T1000 (cell line): ENCODE results near the gene MALL.
"Not testable (repeated sequence)": the region's sequence is repeated elsewhere in the genome, so short reads cannot be mapped to it uniquely, and the experiment has no call there.

ENCODE experiments used
- DNase-seq: peaks from one replicate; lab custom pipeline; 2025; ENCODE audit warnings: mixed read lengths; lab: John Stamatoyannopoulos, UW

Gene MALL

DNA sequence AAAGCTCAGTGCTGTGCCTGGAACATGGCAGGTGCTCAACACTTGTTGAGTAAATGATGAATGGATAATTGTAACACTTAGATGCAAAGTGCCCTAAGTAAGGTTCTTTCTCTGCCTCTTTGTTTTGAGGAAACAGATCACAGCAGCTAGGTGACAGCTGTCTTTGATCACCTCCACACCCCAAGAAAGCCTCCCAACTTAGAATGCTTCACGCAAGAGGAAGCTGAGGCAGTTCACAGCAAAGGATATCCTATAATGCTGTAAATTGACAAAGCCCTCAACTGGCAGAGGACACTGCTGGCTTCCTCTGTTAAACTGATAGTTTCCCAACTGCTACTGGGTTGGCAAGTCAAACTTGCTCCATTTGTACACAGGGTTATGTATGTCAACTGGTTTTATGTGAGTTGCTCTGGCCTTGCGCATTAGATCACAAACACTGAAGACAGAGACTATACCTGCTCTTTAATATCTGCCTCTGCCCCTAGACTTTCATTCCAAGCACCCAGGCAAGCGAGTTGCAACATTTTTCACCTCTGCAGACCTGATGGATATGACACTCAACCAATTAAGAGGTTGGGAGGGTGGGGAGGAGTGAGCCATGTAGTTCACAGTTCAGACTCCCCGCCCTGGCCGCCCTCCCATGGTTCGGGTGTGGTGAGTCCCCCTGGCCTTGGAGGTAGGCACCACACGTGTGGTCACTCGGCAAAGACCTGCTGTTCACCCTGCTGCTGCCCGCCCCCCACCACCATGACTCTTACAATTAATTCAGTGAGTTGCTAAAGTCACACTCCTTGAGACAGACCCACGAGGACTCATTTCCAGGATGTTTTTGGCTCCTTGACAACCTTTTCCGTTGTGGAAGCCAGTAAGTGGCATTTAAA, 4.8 kb upstream of the MALL start:
- DNase-seq = no peak

DNA sequence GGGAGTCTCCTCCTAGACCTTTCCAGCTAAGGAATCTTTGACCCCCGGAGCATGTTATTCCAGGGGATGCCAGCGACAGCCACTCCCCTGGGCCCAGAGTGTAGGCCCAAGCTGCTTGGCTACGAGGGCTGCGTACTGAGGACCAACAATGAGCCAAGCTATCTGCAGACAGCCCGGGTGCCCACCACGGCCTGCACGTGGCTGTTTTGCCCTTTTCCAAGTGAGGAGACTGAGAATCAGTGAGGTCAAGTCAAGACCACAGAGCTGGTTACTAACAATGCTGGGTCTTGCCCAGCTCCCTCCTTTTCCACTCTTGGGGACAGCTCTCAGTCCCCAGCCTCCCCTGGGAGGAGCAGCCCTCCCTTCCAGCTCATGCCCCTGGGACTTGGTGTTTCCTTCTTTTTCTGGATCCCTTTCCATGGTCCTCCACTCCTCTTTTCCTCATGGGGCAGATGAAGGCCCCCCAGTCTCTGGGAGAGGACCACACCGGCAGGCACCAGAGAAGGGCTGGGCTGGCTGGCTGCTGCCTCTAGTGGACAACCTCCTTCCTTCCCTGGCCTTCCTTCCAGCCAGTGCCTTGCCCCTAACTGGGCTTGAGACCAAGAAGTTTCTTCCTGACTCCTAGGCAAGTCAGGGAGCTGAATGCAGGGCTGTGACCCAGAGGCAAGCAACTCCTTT, 550 bp upstream of the MALL start:
- no peak for DNase-seq

DNA sequence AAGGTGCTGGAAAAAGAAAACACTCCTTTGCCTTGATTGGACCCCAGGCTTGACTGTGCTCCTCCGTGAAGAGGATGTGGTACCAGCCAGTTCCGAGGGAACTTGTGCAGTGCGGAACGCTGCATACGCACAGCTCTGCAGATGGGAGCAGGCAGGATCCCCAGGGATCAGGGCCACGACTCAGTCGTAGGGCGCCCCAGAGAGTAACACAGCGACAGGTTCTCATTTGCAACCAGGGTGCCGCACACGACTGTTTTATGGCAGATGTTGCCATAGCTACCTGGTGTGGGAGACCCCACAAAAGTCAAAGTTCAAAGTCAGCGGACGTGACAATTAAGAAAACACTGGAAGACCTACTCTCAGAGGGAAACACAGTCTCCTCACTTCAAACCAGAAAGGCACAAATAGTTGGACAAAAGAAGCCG, 779 bp downstream of the MALL start:
- DNase-seq = no peak

DNA sequence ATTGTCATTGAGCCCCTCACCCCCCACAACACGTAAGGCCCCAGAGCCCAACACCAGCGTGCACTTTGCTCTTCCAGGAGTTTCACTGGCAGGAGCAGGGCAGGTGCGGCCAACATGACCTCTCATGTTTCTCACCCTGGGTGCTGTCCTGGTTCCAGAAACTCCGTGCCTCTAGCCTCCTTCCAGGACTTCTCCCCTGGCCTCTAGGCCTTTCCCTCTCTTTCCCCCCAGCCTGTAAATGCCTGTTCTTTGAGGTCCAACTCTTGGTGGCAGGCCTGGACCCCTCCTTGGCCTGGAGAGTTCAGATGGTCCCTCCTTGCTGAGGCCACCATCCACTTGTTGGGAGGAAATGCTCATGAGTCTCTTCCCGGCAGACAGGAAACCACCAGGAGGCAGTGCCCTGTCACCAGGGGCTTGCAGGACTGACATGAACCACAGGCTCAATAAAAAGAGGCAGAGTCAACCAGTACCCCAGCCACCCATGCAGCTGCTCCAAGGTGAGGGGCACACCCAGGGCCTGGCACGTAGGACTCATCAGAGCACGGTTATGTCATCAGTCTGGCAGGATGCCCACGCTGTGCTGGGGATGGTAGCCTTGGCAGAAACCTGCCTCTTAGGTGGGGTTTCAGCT, 1.5 kb downstream of the MALL start:
- no peak for DNase-seq

DNA sequence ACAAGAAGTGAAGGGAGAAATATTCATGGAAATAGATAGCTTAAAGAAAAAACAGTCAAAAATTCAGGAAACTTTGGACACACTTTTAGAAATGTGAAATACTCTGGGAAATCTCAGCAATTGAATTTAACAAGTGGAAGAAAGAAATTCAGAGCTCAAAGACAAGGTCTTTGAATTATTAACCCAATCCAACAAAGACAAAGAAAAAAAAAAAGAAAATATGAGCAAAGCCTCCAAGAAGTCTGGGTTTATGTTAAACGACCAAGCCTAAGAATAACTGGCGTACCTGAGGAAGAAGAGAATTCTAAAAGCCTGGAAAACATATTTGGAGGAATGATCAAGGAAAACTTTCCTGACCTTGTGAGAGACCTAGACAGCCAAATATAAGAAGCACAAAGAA, 7.3 kb downstream of the MALL start:
- not testable (repeated sequence) for DNase-seq

DNA sequence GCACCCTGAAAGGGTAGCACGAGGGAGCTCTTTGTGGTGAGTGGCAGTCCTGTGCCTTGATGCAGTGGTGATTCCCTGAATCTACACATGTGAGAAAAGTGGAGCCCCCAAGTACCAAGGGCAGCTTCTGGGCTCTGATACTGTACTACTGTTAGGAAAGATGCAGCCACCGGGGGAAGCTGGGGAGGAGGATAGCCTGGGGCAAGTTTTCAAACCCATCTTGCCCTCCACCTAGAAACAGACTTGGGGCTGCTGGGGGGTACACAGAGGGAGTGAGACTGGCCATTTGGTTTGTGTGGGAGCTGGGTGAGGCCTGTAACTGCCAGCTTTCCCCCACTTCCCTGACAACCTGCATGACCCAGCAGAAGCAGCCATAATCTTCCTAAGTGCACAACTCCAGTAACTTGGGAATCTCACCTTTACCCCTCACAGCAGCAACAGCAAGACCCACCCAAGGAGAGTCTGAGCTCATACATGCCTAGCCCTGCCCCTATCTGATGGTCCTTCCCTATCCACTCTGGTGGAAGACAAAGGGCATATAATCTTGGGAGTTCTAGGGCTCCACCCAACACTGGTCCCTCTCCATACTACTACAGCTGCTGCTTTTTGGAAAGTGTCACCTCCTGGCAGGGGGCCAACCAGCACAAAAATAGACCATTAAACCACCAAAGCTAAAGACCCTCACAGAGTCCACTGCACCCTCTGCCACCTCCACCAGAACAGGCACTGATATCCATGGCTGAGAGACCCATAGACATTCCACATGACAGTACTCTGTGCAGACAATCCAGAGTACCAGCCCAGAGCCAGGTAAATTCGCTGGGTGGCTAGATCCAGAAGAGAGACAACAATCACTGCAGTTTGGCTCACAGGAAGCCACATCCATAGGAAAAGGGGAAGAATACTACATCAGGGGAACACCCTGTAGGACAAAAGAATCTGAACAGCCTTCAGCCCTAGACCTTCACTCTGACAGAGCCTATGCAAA, 8.2 kb downstream of the MALL start:
- DNase-seq = no peak

DNA sequence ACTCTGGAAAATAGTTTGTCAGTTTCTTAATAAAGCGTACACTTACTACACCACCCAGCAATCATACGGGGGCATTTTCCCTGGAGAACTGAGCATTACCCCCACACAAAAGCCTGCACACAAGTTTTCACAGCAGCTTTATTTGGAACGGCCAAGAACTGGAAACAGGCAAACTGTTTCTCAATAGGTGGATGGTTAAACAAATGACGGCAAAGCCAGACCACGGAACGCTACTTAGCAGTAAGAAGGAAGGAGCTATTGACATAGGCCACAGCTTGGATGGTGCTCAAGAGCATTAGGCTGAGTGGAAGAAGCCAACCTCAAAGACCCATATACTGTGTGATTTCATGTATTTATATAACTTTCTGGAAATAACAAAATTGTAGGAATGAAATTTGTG, 9.0 kb downstream of the MALL start:
- DNase-seq = no peak

DNA sequence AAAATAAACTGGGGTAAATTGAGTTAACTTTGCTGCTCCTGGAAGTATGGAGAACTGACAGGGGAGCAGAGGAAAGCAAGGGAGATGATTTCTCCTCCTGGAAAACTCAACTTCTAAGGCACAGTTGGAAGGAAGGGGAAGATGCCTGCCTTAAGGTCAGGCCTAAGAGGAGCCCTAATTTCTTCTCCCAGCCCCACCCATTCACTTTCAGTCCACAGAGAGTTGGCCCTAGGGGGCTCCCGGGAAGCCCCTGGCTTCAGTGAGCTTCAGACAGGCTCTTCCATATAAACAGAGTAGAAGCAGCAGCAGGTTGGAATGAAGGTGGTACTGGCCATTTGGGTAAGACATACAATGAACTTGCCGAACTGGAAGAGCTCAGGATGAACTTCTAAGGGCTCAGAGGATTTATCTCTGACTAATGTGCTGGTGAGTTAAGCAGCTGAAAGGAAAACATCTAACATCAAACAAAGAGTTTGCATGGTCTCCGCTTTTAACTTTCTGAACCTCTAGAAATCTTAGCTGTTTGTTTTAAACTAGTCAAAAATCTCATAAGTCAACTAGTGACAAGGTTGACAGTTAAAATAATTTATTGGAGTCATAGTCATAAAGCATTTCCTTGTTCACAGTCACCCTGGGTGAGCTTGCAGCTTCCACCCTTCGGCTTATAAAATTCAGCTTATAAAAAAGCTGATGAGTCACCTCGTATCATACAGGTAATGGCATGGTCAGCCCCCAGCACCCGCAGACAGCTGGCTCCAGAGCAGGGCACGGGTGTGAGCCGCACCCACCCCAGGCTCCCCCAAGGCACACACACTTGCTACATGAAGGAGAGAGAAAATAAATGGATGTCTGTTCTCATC, 9.8 kb downstream of the MALL start:
- peak; percentile 35 for DNase-seq

DNA sequence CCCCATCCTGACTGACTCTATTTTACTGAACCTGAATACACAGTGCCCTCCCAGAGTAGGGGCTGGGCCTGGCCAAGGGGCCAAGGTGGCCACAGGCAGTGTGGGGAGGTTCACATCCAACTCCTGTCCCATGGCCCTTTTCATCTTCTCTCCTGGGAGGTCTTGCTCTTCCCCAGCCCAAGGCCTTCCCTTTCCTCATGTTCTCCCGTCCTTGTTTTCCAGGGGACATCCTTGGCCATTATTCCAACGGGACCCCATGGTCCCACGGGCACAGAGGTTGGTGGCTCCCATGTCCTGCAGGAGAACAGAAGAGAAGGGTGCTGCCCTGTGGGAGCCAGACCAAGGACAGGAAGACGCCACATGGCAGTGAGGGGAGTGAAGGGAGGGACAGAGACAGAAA, 10.4 kb downstream of the MALL start:
- DNase-seq = no peak

DNA sequence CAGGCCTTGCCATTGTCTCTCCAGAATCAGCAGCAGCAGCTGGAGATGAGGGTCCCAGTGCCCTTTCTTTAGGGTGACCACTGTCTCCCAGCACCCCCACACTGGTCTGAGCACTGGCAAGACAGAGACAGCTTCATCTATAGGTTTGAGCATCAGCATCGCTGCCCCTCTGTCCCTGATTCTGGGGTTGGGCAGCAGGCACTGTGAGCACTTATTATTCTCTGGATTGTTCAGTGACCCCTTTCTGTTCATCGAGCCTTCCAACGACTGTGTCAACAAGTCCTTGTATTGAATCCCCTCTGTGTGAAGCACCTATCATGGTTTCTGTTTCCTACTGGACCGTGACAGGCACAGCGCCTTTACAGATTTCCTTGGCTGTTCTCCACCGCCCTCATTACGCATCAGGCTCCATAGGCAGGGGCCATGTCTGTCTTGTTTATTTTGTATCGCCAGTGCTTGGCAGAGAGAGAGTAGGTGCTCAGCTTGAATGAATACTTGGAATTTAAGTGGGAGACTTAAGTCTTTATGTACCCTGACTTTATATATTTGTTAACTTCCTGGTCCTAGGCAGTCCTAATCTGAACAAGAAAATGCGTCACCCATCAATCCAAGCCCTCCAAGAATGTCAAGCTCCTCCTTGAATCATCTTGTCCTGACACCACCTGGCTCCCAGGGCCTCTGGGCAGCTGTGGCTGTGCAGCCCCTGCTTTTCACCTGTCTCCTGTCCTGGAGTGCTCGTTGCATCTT, 11.4 kb downstream of the MALL start:
- DNase-seq = no peak

DNA sequence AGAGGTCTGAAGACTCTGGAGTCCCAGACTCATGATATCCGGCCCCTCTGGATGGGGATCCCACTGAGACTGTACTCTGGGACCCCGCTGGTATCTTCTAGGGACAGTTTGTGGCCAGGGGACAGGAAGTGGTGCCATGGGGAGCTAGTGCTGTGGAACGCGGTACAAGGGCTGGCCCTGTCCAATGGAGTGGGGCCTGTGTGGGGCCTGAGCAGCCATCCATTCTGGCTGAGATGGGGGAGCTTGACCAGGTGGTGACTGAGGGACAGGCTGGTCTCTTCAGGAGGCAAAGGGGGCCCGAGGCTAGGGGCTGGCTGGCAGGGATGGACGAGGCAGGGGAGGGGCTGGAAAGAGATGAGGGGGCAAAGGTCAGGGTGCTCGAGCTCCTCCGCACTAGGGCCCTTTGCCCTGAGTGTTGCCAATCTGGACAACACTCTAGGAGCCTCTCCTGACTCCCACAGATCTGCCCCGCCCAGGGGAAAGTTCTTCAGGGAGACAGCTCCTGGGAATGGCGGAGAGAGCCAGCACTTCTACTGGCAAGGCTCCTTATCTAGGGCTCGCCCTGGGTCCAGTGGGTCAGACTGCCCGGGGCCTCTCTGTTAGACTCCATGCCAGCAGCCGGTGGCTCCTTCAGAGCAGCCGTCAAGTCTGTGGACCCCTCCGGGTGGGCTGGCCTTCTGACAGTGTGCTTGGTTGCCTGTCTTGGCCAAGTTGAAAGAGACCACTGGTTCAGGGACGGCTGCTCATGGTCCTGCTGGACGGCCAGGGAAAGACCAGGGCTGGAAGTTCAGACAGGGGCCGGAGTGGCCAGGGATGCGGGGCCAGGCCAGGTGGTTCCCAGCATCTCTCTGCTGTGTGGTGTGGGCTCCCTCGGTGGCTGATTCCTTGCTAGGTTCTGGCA, 12.3 kb downstream of the MALL start:
- DNase-seq = no peak

DNA sequence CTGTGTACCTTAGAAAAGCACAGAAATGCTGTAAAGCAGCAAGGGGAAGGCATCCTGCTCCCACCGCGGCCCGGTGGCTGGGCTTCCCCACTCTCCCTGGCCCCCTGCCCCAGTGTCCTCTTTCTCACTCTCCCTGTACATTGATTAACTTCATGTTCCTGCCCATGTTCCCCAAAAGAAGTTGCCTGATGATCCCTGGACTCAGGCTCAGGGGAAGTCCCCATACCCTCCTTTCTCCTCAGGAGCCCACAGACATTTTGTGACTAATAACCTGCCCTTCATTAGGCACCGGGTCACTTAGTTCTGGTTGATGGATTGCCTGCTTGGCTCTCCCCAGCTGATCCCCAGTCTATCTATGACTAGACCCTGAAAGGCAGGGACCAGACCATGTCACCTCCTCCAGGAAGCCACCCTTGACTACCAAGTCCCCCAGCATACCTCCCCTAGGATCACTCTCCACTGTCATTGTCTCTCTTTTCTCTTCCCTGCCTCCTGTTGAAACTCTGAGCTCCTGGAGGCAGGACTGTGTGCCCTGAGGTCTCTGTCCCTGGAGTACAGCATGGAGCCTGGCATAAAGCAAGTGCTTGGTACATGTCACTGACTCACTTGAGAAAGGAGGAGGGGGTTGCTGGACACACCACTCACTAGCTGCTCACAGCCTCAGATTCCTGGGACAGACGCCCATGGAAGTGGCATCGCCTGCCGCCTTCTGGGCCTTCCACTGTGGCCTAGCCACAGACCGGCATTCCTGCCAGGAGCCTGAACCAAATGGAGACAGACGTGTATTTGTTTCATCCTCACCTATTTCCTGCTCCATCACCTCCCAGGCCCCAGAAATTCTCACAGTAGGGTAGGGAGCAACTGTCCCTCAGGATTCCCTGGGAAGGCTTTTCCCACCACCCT, 13.5 kb downstream of the MALL start:
- no peak for DNase-seq

DNA sequence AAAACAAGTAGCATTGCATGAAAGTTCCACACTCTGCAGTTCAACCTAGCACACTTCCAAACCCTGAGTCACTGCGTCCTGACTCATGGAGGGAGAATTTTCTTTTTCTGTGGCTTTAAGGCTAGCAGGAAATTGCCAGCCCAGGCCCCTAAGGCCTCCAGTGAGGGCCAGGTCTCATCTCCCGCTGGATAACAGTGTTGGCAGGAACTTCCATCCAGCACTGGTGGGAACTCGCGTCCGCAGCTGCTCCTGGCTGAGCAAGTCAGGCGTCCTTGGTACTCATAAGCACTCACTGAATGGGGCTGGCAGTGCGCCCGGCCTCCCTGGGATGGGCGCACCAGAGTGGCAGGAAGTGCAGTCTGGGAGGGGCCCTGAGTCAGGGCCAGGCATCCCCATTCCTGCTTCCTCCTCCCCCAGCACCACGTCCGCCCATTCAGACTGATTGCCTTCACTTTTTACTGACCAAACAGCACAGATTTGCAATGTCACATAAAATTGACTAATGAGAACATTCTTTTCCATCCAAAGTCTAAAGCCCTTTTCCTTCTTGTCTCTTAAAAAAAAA, 14.3 kb downstream of the MALL start:
- DNase-seq = peak; percentile 97

DNA sequence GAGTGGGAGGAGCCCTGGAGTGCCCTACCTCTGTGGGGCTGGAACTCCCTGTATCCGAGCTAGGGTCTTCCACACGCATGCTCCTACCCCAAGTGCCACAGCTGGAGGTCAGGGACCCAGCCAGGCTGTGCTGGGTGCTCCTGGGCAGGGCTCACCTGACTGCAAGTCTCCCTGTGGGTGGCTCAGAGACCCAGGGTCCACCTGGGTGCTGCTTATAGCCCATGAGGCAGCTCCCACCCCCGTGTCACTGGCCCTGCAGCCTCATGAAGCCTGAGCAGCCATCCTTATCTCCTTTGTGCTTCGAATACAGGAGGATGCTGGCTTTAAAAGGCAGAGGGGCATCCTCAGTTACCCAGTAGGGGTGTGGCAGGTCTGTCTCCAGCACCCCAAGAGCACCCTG, 14.7 kb downstream of the MALL start:
- not testable (repeated sequence) for DNase-seq

DNA sequence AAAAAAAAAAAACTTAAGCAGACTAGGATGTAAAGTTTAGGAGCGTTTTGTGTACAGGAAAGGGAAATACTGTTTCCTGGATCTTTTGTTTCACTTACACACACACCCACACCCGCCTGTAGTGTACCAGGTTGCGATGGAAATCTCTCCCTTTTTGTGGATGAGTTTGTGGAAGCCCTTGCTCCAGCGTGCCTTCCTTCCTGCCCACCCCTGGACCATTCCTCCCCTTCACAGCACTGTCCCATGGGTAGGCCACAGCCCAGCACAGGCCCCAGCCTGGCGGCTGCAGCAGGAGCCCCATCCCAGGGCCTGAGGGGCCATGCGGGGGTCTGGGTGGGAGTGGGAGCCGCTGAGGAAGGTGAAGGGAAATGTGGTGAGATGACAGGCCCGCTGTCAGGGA, 15.1 kb downstream of the MALL start:
- no peak for DNase-seq

DNA sequence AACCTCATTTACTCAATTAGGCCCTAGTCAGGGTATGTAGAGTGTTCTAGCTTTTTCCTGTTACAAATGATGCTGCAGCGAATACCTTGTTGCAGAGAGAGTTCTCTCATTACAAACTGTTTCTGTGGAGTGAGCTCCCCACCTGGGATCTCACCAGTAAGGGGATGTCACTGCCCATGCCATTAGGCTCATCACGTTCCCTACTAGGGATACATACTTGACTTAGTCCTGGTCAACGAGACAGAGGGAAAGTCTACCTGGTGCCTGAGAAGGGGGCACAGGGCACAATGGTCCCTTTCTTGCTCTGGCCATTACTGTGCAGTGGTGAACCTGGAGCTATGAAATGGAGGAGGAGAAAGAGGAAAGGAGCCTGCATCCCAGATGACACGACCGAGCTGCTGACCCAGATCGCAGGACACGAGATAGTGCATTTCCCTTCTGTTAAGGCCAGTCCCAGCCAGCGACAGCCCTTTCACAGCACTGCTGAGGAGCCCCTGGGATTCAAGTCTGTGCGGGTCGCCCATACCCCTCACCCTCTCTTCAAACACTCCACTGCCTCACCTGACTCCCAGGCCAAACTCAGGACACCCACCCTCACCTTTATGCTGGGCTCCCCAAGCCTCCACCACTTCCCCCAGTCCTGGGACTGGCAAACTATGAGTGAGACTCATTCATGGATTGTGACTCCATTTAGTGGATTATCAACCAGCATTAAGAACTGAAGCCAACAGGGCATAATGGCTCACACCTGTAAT, 16.0 kb downstream of the MALL start:
- DNase-seq = no peak

DNA sequence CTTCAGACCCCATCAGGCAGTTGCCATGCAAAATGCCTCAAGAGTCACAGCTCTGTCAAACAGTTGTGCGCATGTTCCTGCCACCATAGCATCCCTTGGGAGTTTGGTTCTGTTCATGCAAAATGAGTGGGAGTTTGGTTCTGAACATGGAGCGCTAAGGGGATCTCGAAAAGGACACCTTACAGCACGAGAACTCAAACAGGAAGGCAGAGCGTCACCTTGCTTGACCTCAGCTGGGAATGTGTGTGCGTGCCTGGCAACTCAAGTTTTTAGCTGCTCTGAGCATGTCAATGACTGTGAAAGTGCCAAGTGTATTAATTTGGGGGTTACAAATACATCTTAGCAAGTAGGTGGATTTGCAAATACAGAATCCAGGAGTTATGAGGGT, 16.6 kb downstream of the MALL start:
- DNase-seq = no peak
